Epithelial cell of prostate (primary cell): ENCODE measurements around the gene GIMAP8.
"Not testable (repeated sequence)": the region's sequence is repeated elsewhere in the genome, so short reads cannot be mapped to it uniquely, and the experiment has no call there.

Source experiments
- DNase-seq: peaks from one replicate; pipeline ENCODE4 v3.0.0-alpha.2; 2011; ENCODE audit warnings: low read depth, low spot score
- H3K27ac ChIP-seq: fragments of 450-650 bp; 2 replicates; pipeline ENCODE4 v1.5.1; 2017; ENCODE audit warnings: mild to moderate bottlenecking

Gene GIMAP8

GRCh38 chr7:150493442-150493841, 43.0 kb downstream of the GIMAP8 start:
- not testable (repeated sequence) for DNase-seq, H3K27ac ChIP-seq

- no peak overlapping the region for H3K27ac ChIP-seq
- DNase-seq: no peak
Observed at GRCh38 chr7:150502519-150502918, 52.1 kb downstream of the GIMAP8 start.

GRCh38 chr7:150503155-150503554, 52.7 kb downstream of the GIMAP8 start:
- no peak overlapping the region for H3K27ac ChIP-seq
- no peak for DNase-seq

- DNase-seq: no peak
- no peak overlapping the region for H3K27ac ChIP-seq
Observed at GRCh38 chr7:150503581-150503980, 53.2 kb downstream of the GIMAP8 start.

GRCh38 chr7:150507947-150508602, 57.6 kb downstream of the GIMAP8 start:
- no peak overlapping the region for H3K27ac ChIP-seq
- DNase-seq: no peak

- DNase-seq: no peak
- H3K27ac ChIP-seq: no peak overlapping the region
Observed at GRCh38 chr7:150511048-150511447, 60.6 kb downstream of the GIMAP8 start.

GRCh38 chr7:150513758-150514157, 63.3 kb downstream of the GIMAP8 start:
- H3K27ac ChIP-seq: no peak overlapping the region
- no peak for DNase-seq

- H3K27ac ChIP-seq: no peak within 1 kb of the TSS
- no peak for DNase-seq
Observed at GRCh38 chr7:150514748-150515222, 64.4 kb downstream of the GIMAP8 start, which contains the start of gene GIMAP7. GIMAP7 (plus strand) TSS chr7:150514872; CDS start chr7:150519975, 5,103 bp downstream.

- no peak for DNase-seq
- no peak overlapping the region for H3K27ac ChIP-seq
Observed at GRCh38 chr7:150515248-150516147, 65.1 kb downstream of the GIMAP8 start.

- DNase-seq: no peak
- H3K27ac ChIP-seq: no peak overlapping the region
Observed at GRCh38 chr7:150516956-150517745, 66.7 kb downstream of the GIMAP8 start.

GRCh38 chr7:150519310-150519709, 68.9 kb downstream of the GIMAP8 start:
- DNase-seq: no peak
- H3K27ac ChIP-seq: no peak overlapping the region

GRCh38 chr7:150520145-150520544, 69.7 kb downstream of the GIMAP8 start:
- no peak for DNase-seq
- H3K27ac ChIP-seq: no peak overlapping the region

- not testable (repeated sequence) for H3K27ac ChIP-seq, DNase-seq
Observed at GRCh38 chr7:150522931-150523330, 72.5 kb downstream of the GIMAP8 start.

GRCh38 chr7:150524018-150524417, 73.6 kb downstream of the GIMAP8 start:
- no peak for DNase-seq
- H3K27ac ChIP-seq: no peak overlapping the region
